GM10847 (cell line): Measurements from ENCODE around the gene PDCD1.

Experiments
- POLR2A ChIP-seq: IDR thresholded peaks from 2 replicates; pipeline ENCODE4 v1.6.1; 2011; ENCODE audit not compliant: insufficient read length; ENCODE audit errors: extremely low read depth

PDCD1 gene

GRCh38 chr2:241858206-241859016, at the start of gene PDCD1:
TSS of gene PDCD1 (minus strand) at chr2:241858894. CDS start at chr2:241858838, 56 bp downstream.
- TF ChIP-seq POLR2A: peak; percentile 82

- TF ChIP-seq POLR2A: no peak
Measured at GRCh38 chr2:241906826-241907570, 48.3 kb upstream of the PDCD1 start.

- TF ChIP-seq POLR2A: no peak
Measured at GRCh38 chr2:241905716-241906377, 47.2 kb upstream of the PDCD1 start.

GRCh38 chr2:241904791-241905710, 46.4 kb upstream of the PDCD1 start:
- TF ChIP-seq POLR2A: no peak

GRCh38 chr2:241904011-241904718, 45.5 kb upstream of the PDCD1 start:
- no peak for TF ChIP-seq POLR2A

- TF ChIP-seq POLR2A: no peak
Measured at GRCh38 chr2:241903121-241904010, 44.7 kb upstream of the PDCD1 start.

GRCh38 chr2:241902357-241902991, 43.8 kb upstream of the PDCD1 start:
- no peak for TF ChIP-seq POLR2A

- TF ChIP-seq POLR2A: no peak
Measured at GRCh38 chr2:241901500-241902351, 43.0 kb upstream of the PDCD1 start.

- TF ChIP-seq POLR2A: no peak
Measured at GRCh38 chr2:241901018-241901380, 42.3 kb upstream of the PDCD1 start.

GRCh38 chr2:241900251-241901017, 41.7 kb upstream of the PDCD1 start:
- TF ChIP-seq POLR2A: no peak
